Skeletal muscle tissue (tissue), 4 donors: ENCODE measurements around the gene HDAC4. TPM values are rescaled to one million over a fixed set of nuclear protein-coding genes. Genes with fewer than 3 reads are reported as not detected.

Experiments used
- H3K27ac ChIP-seq: one replicate; pipeline ENCODE4 v1.7.0; 2013; ENCODE audit warnings: mild to moderate bottlenecking, low read depth, low read length, inconsistent platforms
- H3K27me3 ChIP-seq, 3 donors: one replicate each; pipeline ENCODE4 v1.7.0; 2013; ENCODE audit warnings: low read length in 3 of 3; ENCODE audit not compliant: control insufficient read depth in 3 of 3, insufficient read depth in 3 of 3
- H3K36me3 ChIP-seq, 3 donors: one replicate each; pipeline ENCODE4 v1.7.0; 2013; ENCODE audit warnings: low read length in 3 of 3; ENCODE audit not compliant: control insufficient read depth in 3 of 3, insufficient read depth in 3 of 3
- H3K4me1 ChIP-seq, 3 donors: one replicate each; pipeline ENCODE4 v1.7.0; 2013; ENCODE audit warnings: low read length in 3 of 3, mild to moderate bottlenecking in 3 of 3; ENCODE audit not compliant: control insufficient read depth in 3 of 3, insufficient read depth in 3 of 3
- H3K4me3 ChIP-seq, 3 donors: one replicate each; pipeline ENCODE4 v1.7.0; 2013; ENCODE audit warnings: low read length in 3 of 3
- H3K9ac ChIP-seq, 3 donors: one replicate each; pipeline ENCODE4 v1.7.0; 2013; ENCODE audit warnings: low read length in 3 of 3, mild to moderate bottlenecking in 3 of 3, moderate library complexity in 2 of 3, low read depth in 1 of 3
- H3K9me3 ChIP-seq, 3 donors: one replicate each; pipeline ENCODE4 v1.7.0; 2013; ENCODE audit warnings: low read length in 3 of 3; ENCODE audit not compliant: control insufficient read depth in 3 of 3
- total RNA-seq: library from RNA; depleted of rRNA; stranded (reverse); fragments of >200 nt; gene quantifications from one replicate; pipeline ENCODE4 v1.2.3, GENCODE V29; 2014
- donor health status: Osteomylitis.

The HDAC4 gene
- total RNA-seq, 1 donor from 2014 or later, result 23.5 TPM

- Histone ChIP-seq H3K9ac (no peak overlapping the region), H3K27me3 (no peaks in the 10 kb centered on the region), H3K27ac (no peak overlapping the region), H3K36me3 (peaks cover 16 to 23% (median 16%) of the 10 kb centered on the region in 3 donors), H3K9me3 (no peaks in the 10 kb centered on the region), H3K4me3 (no peak overlapping the region), H3K4me1 (peaks cover 26 to 63% (median 48%) of the 10 kb centered on the region in 3 donors)
Measured at GRCh38 chr2:239196474-239197021, 204.3 kb downstream of the HDAC4 start.

- H3K4me3 ChIP-seq, result no peak overlapping the region
- no peak overlapping the region for H3K27ac ChIP-seq
- peaks cover 24 to 63% (median 45%) of the 10 kb centered on the region in 3 donors for H3K4me1 ChIP-seq
- no peaks in the 10 kb centered on the region for H3K9me3 ChIP-seq
- H3K36me3 ChIP-seq, result peaks cover 16 to 23% (median 16%) of the 10 kb centered on the region in 3 donors
- H3K9ac ChIP-seq, result no peak overlapping the region
- H3K27me3 ChIP-seq, result no peaks in the 10 kb centered on the region
Measured at GRCh38 chr2:239195992-239196391, 204.8 kb downstream of the HDAC4 start.

- H3K4me3 ChIP-seq, result no peak overlapping the region
- H3K4me1 ChIP-seq, result peaks cover 18 to 58% (median 39%) of the 10 kb centered on the region in 3 donors
- H3K27ac ChIP-seq, result no peak overlapping the region
- no peaks in the 10 kb centered on the region for H3K9me3 ChIP-seq
- peaks cover 16 to 23% (median 16%) of the 10 kb centered on the region in 3 donors for H3K36me3 ChIP-seq
- no peaks in the 10 kb centered on the region for H3K27me3 ChIP-seq
- H3K9ac ChIP-seq, result no peak overlapping the region
Measured at GRCh38 chr2:239195318-239195871, 205.4 kb downstream of the HDAC4 start.

GRCh38 chr2:239194731-239195317, 206.0 kb downstream of the HDAC4 start:
- H3K4me3 ChIP-seq, result no peak overlapping the region
- no peaks in the 10 kb centered on the region for H3K27me3 ChIP-seq
- H3K4me1 ChIP-seq, result peaks cover 12 to 54% (median 34%) of the 10 kb centered on the region in 3 donors
- peaks cover 17 to 25% (median 17%) of the 10 kb centered on the region in 3 donors for H3K36me3 ChIP-seq
- no peak overlapping the region for H3K9ac ChIP-seq
- H3K9me3 ChIP-seq, result no peaks in the 10 kb centered on the region
- no peak overlapping the region for H3K27ac ChIP-seq

GRCh38 chr2:239193925-239194677, 206.7 kb downstream of the HDAC4 start:
- peaks cover 12 to 48% (median 28%) of the 10 kb centered on the region in 3 donors for H3K4me1 ChIP-seq
- H3K9me3 ChIP-seq, result no peaks in the 10 kb centered on the region
- no peak overlapping the region for H3K9ac ChIP-seq
- H3K36me3 ChIP-seq, result peaks cover 23 to 32% (median 23%) of the 10 kb centered on the region in 3 donors
- no peak overlapping the region for H3K27ac ChIP-seq
- H3K4me3 ChIP-seq, result no peak overlapping the region
- H3K27me3 ChIP-seq, result no peaks in the 10 kb centered on the region

- Histone ChIP-seq H3K27ac (no peak overlapping the region), H3K9me3 (peaks cover 0 to 5% (median 0%) of the 10 kb centered on the region in 3 donors), H3K9ac (no peak overlapping the region), H3K4me3 (no peak overlapping the region), H3K27me3 (no peaks in the 10 kb centered on the region), H3K36me3 (peaks cover 27 to 39% (median 29%) of the 10 kb centered on the region in 3 donors), H3K4me1 (peaks cover 12 to 46% (median 26%) of the 10 kb centered on the region in 3 donors)
Measured at GRCh38 chr2:239193401-239193811, 207.4 kb downstream of the HDAC4 start.

- no peak overlapping the region for H3K27ac ChIP-seq
- H3K4me3 ChIP-seq, result no peak overlapping the region
- peaks cover 0 to 5% (median 0%) of the 10 kb centered on the region in 3 donors for H3K9me3 ChIP-seq
- peaks cover 27 to 39% (median 29%) of the 10 kb centered on the region in 3 donors for H3K36me3 ChIP-seq
- H3K27me3 ChIP-seq, result no peaks in the 10 kb centered on the region
- no peak overlapping the region for H3K9ac ChIP-seq
- peaks cover 12 to 43% (median 25%) of the 10 kb centered on the region in 3 donors for H3K4me1 ChIP-seq
Measured at GRCh38 chr2:239192975-239193374, 207.8 kb downstream of the HDAC4 start.

- Histone ChIP-seq H3K27ac (no peak overlapping the region), H3K9me3 (peaks cover 0 to 5% (median 0%) of the 10 kb centered on the region in 3 donors), H3K36me3 (peaks cover 32 to 44% (median 34%) of the 10 kb centered on the region in 3 donors), H3K4me3 (no peak overlapping the region), H3K9ac (no peak overlapping the region), H3K4me1 (peaks cover 12 to 43% (median 25%) of the 10 kb centered on the region in 3 donors), H3K27me3 (no peaks in the 10 kb centered on the region)
Measured at GRCh38 chr2:239192456-239192855, 208.4 kb downstream of the HDAC4 start.

GRCh38 chr2:239190921-239191885, 209.6 kb downstream of the HDAC4 start:
- Histone ChIP-seq H3K4me1 (peaks cover 12 to 38% (median 25%) of the 10 kb centered on the region in 3 donors), H3K36me3 (peaks cover 30 to 41% (median 34%) of the 10 kb centered on the region in 3 donors), H3K27ac (peak overlapping the region; percentile 41), H3K4me3 (no peak overlapping the region), H3K9ac (peak overlapping the region in 1 of 3 donors; percentile 25), H3K9me3 (peaks cover 0 to 5% (median 0%) of the 10 kb centered on the region in 3 donors), H3K27me3 (no peaks in the 10 kb centered on the region)
